HG03064 (cell line): ENCODE measurements around the gene PNPLA4.

ENCODE experiments used
- ATAC-seq: cut with Tn5 transposase; IDR thresholded peaks from one replicate; pipeline ENCODE4 v1.9.1; 2021; ENCODE audit warnings: low read depth; ENCODE audit not compliant: unreplicated experiment

PNPLA4 gene

DNA sequence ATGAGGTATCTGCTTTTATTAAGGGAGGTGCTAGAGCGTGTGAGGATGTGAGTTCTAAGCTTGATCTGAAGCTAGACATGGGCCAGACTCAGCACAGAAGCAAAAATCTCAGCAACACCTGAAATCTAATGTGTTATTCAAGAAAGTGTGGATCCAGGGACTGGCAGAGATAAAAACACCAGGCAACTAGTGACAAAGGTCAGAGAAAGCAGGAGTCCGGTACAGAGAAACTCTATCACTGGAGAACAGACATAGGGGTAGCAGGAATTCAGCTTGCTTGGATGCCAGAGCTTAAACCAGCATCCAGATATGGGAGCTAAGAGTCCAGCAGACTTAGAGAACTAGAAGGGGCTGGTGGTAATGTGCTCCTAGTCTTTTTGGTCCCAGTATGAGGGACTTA, 50.3 kb downstream of the PNPLA4 start:
- ATAC-seq, result no peak

DNA sequence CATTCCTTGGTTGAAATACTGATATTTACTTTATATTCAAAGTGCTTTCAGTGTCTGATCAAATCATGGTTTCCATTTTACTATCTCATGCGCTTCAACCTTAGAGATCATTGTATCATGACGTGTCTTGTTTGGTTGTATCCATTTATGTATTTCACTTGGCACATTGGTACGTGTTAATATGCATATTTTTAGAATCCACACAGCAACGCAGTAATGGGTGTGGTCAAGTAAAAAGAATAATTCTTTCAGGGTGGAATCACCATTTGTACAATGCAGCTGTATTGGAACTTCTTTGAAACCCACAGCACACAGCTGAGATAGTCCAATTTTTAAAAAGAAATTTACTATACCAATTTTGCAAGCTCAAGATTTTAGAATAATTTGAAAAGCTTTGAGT, 55.2 kb downstream of the PNPLA4 start:
- ATAC-seq, result no peak

DNA sequence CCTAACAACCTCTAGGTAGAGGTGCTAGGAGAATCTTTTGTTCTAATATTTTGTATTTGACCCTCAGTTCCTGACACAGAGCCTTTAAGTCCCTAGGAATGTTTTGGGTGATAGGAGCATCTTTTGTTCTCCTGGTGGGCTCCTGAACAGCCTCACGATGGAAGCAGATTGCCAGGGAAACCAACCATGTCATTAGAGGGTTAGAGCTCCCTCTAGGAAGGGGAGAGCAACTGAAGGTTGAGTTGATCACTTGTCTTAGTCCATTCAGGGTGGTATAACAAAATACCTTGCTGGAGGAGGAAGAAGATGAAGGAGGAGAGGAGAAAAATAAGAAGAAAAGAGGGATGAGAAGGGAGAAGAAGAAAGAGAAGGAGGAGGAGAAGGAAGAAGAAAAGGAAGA, 75.0 kb downstream of the PNPLA4 start:
- ATAC-seq, result no peak
